Measurements from ENCODE around the gene ECHDC3. TPM values are rescaled to one million over a fixed set of nuclear protein-coding genes. Genes with fewer than 3 reads are reported as not detected.

Gene ECHDC3
- total and polyA plus RNA-seq, 2 donors (not counting 3 experiments of a cell fraction or from before 2014, with no cell fraction given), result 6.0 to 7.3 TPM

DNA sequence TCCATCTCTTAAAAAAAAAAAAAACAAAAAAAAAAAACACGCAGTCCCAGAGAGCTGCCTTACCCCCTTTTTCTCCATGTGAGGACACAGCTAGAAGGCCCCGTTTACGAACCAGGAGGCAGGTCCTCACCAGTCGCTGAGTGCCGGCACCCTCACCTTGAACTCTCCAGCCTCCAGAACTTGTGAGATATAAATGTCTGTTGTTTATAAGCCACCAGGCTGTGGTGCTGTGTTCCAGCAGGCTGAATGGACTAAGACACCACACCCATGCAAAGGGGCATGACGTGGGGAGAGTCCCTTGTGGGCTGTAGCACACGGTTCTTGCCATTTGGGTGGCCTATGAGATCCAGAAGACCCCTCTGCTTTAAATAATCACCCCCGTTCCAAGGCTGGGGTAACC lies 17.2 kb downstream of the ECHDC3 start:
- POLR2A ChIA-PET, result no interaction called here
- CTCF ChIA-PET, result interaction anchor here (1.0 to 3.2 kb wide), 4 partner anchors 12 to 335 kb away, joined by 3 to 57 read pairs (median 21); no protein-coding TSS in a partner anchor
- no TSS peak for BruUV-seq (replicated peaks)
- Histone ChIP-seq H3K27ac (ENCODE audit: insufficient read depth, low read depth, low read length) (no peak overlapping the region), H2AFZ (ENCODE audit: low read depth, low read length) (no peak overlapping the region), H3K4me1 (ENCODE audit: control insufficient read depth, extremely low read depth, insufficient read depth, low read length) (peaks cover 10% of the 10 kb centered on the region), H3K4me3 (replicated peaks in 1 of 3; ENCODE audit: insufficient read depth in 1 of 3, low read depth in 1 of 3, low read length in 3 of 3) (no peak overlapping the region), H4K20me1 (replicated peaks; ENCODE audit: control insufficient read depth, extremely low read depth, insufficient read depth, low read length) (no peaks in the 10 kb centered on the region), H3K9me1 (replicated peaks; ENCODE audit: control insufficient read depth, extremely low read depth, insufficient read depth, low read length) (no peaks in the 10 kb centered on the region), H3K79me2 (ENCODE audit: control insufficient read depth, insufficient read depth, low read length) (no peaks in the 10 kb centered on the region), H3K9me3 (replicated peaks; ENCODE audit: control insufficient read depth, insufficient read depth, low read length) (no peaks in the 10 kb centered on the region), H3K36me3 (ENCODE audit: control insufficient read depth in 2 of 2, extremely low read depth in 1 of 2, insufficient read depth in 2 of 2, low read length in 2 of 2) (no peaks in the 10 kb centered on the region), H3K27me3 (ENCODE audit: control insufficient read depth in 2 of 2, insufficient read depth in 2 of 2, low read length in 2 of 2) (no peaks in the 10 kb centered on the region), H3K4me2 (ENCODE audit: insufficient read depth, low read length) (no peak overlapping the region), H3K9ac (replicated peaks; ENCODE audit: extremely low read depth, insufficient read depth, low read length) (no peak overlapping the region)
- no peak for FAIRE-seq
- intact Hi-C loops (cut with micrococcal nuclease), result loop anchor here (5.0 kb wide), 1 partner anchor 722 kb away; no protein-coding TSS in a partner anchor
- no peak for DNase-seq (ENCODE audit: low read depth, low spot score)
- TF ChIP-seq GATA2 (IDR thresholded peaks at IDR 0.05; ENCODE audit: insufficient read depth, insufficient read length, low read depth, low read length) (no peak), POLR2A (IDR thresholded peaks at IDR 0.05; ENCODE audit: low read depth, low read length) (no peak), POLR2AphosphoS5 (IDR thresholded peaks at IDR 0.05; ENCODE audit: insufficient read depth, low read depth, low read length) (no peak)
- dilution Hi-C loops (cut with MboI; ENCODE audit: extremely low pct_ligation_motif_present, low sequenced_read_pairs), result loop anchor here (25.0 kb wide), 1 partner anchor 247 kb away; no protein-coding TSS in a partner anchor

DNA sequence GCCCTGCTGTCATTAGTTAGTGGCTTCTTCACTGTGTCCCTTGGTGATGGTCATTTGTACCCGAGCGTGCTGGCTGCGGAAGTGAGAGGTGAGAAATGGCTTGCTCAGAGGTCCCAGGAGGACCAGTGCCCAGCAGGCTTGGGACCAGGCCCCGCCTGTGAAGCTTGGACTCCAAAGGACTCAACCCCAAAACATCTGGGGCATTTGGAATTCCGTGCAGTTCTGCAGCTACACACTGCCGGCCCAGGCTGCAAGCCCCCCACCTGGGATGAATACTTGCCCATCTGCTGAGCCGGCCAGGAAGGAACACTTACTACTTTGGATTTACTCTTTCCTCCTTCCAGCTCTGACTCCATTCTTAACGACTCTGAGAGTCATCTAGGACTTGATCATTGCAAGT lies 18.0 kb downstream of the ECHDC3 start:
- TF ChIP-seq FOS (IDR thresholded peaks at IDR 0.05; ENCODE audit: borderline replicate concordance, insufficient read depth, low read length) (no peak), POLR2A (IDR thresholded peaks at IDR 0.05; ENCODE audit: low read depth, low read length) (no peak), GATA2 (IDR thresholded peaks at IDR 0.05; ENCODE audit: insufficient read depth, insufficient read length, low read depth, low read length) (no peak), JUN (IDR thresholded peaks at IDR 0.05; ENCODE audit: borderline replicate concordance, insufficient read depth, insufficient read length, low read depth) (no peak), EZH2 (IDR thresholded peaks at IDR 0.05; ENCODE audit: borderline replicate concordance, low read depth, low read length, severe bottlenecking) (no peak), MYC (IDR thresholded peaks at IDR 0.05; ENCODE audit: low read depth, low read length) (no peak), POLR2AphosphoS5 (IDR thresholded peaks at IDR 0.05; ENCODE audit: insufficient read depth, low read depth, low read length) (no peak)
- TF ChIP-seq, protein P1, sequence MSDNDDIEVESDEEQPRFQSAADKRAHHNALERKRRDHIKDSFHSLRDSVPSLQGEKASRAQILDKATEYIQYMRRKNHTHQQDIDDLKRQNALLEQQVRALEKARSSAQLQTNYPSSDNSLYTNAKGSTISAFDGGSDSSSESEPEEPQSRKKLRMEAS (IDR thresholded peaks at IDR 0.05; ENCODE audit: insufficient read depth, insufficient read length), result no peak
- TF ChIP-seq, protein P2, sequence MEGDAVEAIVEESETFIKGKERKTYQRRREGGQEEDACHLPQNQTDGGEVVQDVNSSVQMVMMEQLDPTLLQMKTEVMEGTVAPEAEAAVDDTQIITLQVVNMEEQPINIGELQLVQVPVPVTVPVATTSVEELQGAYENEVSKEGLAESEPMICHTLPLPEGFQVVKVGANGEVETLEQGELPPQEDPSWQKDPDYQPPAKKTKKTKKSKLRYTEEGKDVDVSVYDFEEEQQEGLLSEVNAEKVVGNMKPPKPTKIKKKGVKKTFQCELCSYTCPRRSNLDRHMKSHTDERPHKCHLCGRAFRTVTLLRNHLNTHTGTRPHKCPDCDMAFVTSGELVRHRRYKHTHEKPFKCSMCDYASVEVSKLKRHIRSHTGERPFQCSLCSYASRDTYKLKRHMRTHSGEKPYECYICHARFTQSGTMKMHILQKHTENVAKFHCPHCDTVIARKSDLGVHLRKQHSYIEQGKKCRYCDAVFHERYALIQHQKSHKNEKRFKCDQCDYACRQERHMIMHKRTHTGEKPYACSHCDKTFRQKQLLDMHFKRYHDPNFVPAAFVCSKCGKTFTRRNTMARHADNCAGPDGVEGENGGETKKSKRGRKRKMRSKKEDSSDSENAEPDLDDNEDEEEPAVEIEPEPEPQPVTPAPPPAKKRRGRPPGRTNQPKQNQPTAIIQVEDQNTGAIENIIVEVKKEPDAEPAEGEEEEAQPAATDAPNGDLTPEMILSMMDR (IDR thresholded peaks at IDR 0.05; ENCODE audit: extremely low read depth in 1 of 2, insufficient read depth in 1 of 2, low read depth in 1 of 2, low read length in 2 of 2), result no peak
- Histone ChIP-seq H3K79me2 (ENCODE audit: control insufficient read depth, insufficient read depth, low read length) (no peaks in the 10 kb centered on the region), H3K4me2 (ENCODE audit: insufficient read depth, low read length) (no peak overlapping the region), H3K4me3 (replicated peaks in 1 of 3; ENCODE audit: insufficient read depth in 1 of 3, low read depth in 1 of 3, low read length in 3 of 3) (no peak overlapping the region), H3K27ac (ENCODE audit: insufficient read depth, low read depth, low read length) (no peak overlapping the region), H3K4me1 (ENCODE audit: control insufficient read depth, extremely low read depth, insufficient read depth, low read length) (peaks cover 10% of the 10 kb centered on the region), H3K36me3 (ENCODE audit: control insufficient read depth in 2 of 2, extremely low read depth in 1 of 2, insufficient read depth in 2 of 2, low read length in 2 of 2) (no peaks in the 10 kb centered on the region), H4K20me1 (replicated peaks; ENCODE audit: control insufficient read depth, extremely low read depth, insufficient read depth, low read length) (no peaks in the 10 kb centered on the region), H3K9ac (replicated peaks; ENCODE audit: extremely low read depth, insufficient read depth, low read length) (no peak overlapping the region), H2AFZ (ENCODE audit: low read depth, low read length) (no peak overlapping the region), H3K9me1 (replicated peaks; ENCODE audit: control insufficient read depth, extremely low read depth, insufficient read depth, low read length) (no peaks in the 10 kb centered on the region), H3K27me3 (ENCODE audit: control insufficient read depth in 2 of 2, insufficient read depth in 2 of 2, low read length in 2 of 2) (no peaks in the 10 kb centered on the region), H3K9me3 (replicated peaks; ENCODE audit: control insufficient read depth, insufficient read depth, low read length) (no peaks in the 10 kb centered on the region)
- intact Hi-C loops (cut with micrococcal nuclease) (no loop called here), dilution Hi-C loops (cut with MboI; ENCODE audit: extremely low pct_ligation_motif_present, low sequenced_read_pairs) (loop anchor here (25.0 kb wide), 1 partner anchor 248 kb away; no protein-coding TSS in a partner anchor)
- FAIRE-seq, result no peak
- POLR2A ChIA-PET, result no interaction called here
- CTCF ChIA-PET, result interaction anchor here (1.0 to 1.8 kb wide), 3 partner anchors 226 to 336 kb away, joined by 3 to 4 read pairs (median 4); no protein-coding TSS in a partner anchor
- DNase-seq (ENCODE audit: low read depth, low spot score), result no peak
- BruUV-seq (replicated peaks), result no TSS peak
